Mesendoderm (in vitro differentiated cells): ENCODE results near the gene RGS4.

Experiments used
- DNase-seq: peaks from one replicate; pipeline ENCODE4 v3.0.0; 2013
- H2AK5ac ChIP-seq: 2 replicates; pipeline ENCODE4 v1.6.1; 2013; ENCODE audit warnings: low read length, inconsistent platforms
- H2BK120ac ChIP-seq: 2 replicates; pipeline ENCODE4 v1.6.1; 2013; ENCODE audit warnings: low read depth, mild to moderate bottlenecking, low read length, moderate library complexity, mixed read lengths
- H2BK15ac ChIP-seq: replicated peaks from 2 replicates; pipeline ENCODE4 v1.6.1; 2013; ENCODE audit warnings: low read depth, mild to moderate bottlenecking, moderate library complexity
- H2BK5ac ChIP-seq: 2 replicates; pipeline ENCODE4 v1.6.1; 2013; ENCODE audit warnings: low read length, inconsistent platforms
- H3K18ac ChIP-seq: 2 replicates; pipeline ENCODE4 v1.6.1; 2013; ENCODE audit warnings: mild to moderate bottlenecking, low read length, mixed read lengths
- H3K23ac ChIP-seq: one replicate; pipeline ENCODE4 v1.6.1; 2013; ENCODE audit warnings: low read length
- H3K27ac ChIP-seq: 2 replicates; pipeline ENCODE4 v1.5.1; 2013; ENCODE audit warnings: low read depth, mild to moderate bottlenecking, inconsistent platforms, low read length, moderate library complexity
- H3K27me3 ChIP-seq: 2 replicates; pipeline ENCODE4 v1.6.1; 2013; ENCODE audit warnings: low read length, control low read depth, mild to moderate bottlenecking, inconsistent platforms; ENCODE audit not compliant: insufficient read depth, poor library complexity
- H3K36me3 ChIP-seq: 2 replicates; pipeline ENCODE4 v1.6.1; 2013; ENCODE audit warnings: low read length, inconsistent platforms; ENCODE audit not compliant: control insufficient read depth, insufficient read depth
- H3K4ac ChIP-seq: one replicate; pipeline ENCODE4 v1.6.1; 2013; ENCODE audit warnings: low read depth, mild to moderate bottlenecking, low read length, moderate library complexity
- H3K4me1 ChIP-seq: 2 replicates; pipeline ENCODE4 v1.6.1; 2013; ENCODE audit warnings: low read depth, low read length, inconsistent platforms; ENCODE audit not compliant: control insufficient read depth
- H3K4me2 ChIP-seq: 2 replicates; pipeline ENCODE4 v1.6.1; 2013; ENCODE audit warnings: low read length
- H3K4me3 ChIP-seq: 2 replicates; pipeline ENCODE4 v1.5.1; 2013; ENCODE audit warnings: mild to moderate bottlenecking, low read length
- H3K56ac ChIP-seq: one replicate; pipeline ENCODE4 v1.6.1; 2013; ENCODE audit warnings: low read length
- H3K79me1 ChIP-seq: 2 replicates; pipeline ENCODE4 v1.6.1; 2013; ENCODE audit warnings: low read length, inconsistent platforms
- H3K79me2 ChIP-seq: 2 replicates; pipeline ENCODE4 v1.6.1; 2013; ENCODE audit warnings: mild to moderate bottlenecking, low read length; ENCODE audit not compliant: control insufficient read depth, insufficient read depth
- H3K9ac ChIP-seq: 2 replicates; pipeline ENCODE4 v1.6.1; 2013; ENCODE audit warnings: low read length, inconsistent platforms
- H4K5ac ChIP-seq: one replicate; pipeline ENCODE4 v1.6.1; 2013; ENCODE audit warnings: low read length
- H4K8ac ChIP-seq: one replicate; pipeline ENCODE4 v1.6.1; 2013; ENCODE audit warnings: low read depth, mild to moderate bottlenecking, control low read depth, low read length, moderate library complexity
- WGBS: extraction: QIAGEN DNeasy Blood & Tissue Kit; methylation state at CpG from one replicate; pipeline ENCODE4 v1.1.7; 2013; ENCODE audit warnings: low lambda C conversion rate, missing lambda C conversion rate; ENCODE audit not compliant: insufficient coverage; ENCODE audit errors: extremely low coverage; 5-methylcytosine and 5-hydroxymethylcytosine counted together

Gene RGS4

DNA sequence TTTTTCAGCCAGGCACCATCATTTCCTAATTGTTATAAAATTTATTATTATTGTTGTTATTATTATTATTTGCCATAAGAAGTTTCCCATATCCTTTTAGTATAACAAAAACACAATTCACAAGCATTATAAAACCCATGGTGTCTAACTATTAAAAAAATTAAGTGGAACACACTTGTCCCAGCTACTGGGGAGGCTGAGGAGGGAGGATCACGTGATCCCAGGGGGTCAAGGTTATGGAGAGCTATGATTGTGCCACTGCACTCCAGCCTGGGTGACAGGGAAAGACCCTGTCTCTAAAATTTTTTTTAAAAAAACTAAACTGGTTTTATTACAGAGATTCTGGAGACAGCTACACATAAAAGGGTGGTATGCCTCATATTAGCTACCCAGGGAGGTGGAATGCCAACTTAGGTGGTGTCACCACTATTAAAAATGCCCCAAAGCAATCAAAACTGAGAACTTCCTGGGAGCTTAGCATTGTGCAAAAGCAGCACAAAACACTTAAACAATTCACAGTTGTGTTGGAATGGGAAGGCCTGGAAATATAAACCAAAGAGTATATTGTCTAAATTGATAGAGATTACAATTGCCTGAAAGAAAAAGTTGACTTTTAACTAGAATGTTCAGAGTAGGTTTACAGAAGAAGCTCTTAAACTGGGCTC lies 8.7 kb upstream of the RGS4 start:
- H2BK120ac ChIP-seq: no peak overlapping the region
- no peak overlapping the region for H3K4me2 ChIP-seq
- no peak overlapping the region for H3K18ac ChIP-seq
- no peaks in the 10 kb centered on the region for H3K27me3 ChIP-seq
- no peak overlapping the region for H3K4ac ChIP-seq
- no peaks in the 10 kb centered on the region for H3K36me3 ChIP-seq
- no peak overlapping the region for H4K8ac ChIP-seq
- H3K79me2 ChIP-seq: no peaks in the 10 kb centered on the region
- no peak overlapping the region for H3K9ac ChIP-seq
- no peak overlapping the region for H4K5ac ChIP-seq
- H2BK5ac ChIP-seq: no peak overlapping the region
- no peaks in the 10 kb centered on the region for H3K79me1 ChIP-seq
- H2BK15ac ChIP-seq: no peak overlapping the region
- no peak overlapping the region for H2AK5ac ChIP-seq
- H3K23ac ChIP-seq: no peak overlapping the region
- DNase-seq: no peak
- WGBS: no CpG with 5 or more reads among the region's 1 CpG
- no peaks in the 10 kb centered on the region for H3K4me1 ChIP-seq
- H3K27ac ChIP-seq: no peak overlapping the region
- H3K56ac ChIP-seq: no peak overlapping the region
- H3K4me3 ChIP-seq: no peak overlapping the region

GRCh38 chr1:163063143-163063542 lies 6.0 kb upstream of the RGS4 start:
- no peak overlapping the region for H4K5ac ChIP-seq
- H2BK15ac ChIP-seq: no peak overlapping the region
- no peak overlapping the region for H4K8ac ChIP-seq
- no peak overlapping the region for H2BK120ac ChIP-seq
- no peak overlapping the region for H3K9ac ChIP-seq
- no peak overlapping the region for H3K27ac ChIP-seq
- no peaks in the 10 kb centered on the region for H3K27me3 ChIP-seq
- H3K56ac ChIP-seq: no peak overlapping the region
- no peak overlapping the region for H3K4ac ChIP-seq
- no peaks in the 10 kb centered on the region for H3K79me2 ChIP-seq
- no peak overlapping the region for H3K4me2 ChIP-seq
- H3K18ac ChIP-seq: no peak overlapping the region
- H3K36me3 ChIP-seq: no peaks in the 10 kb centered on the region
- no peak overlapping the region for H2BK5ac ChIP-seq
- no peak for DNase-seq
- no peak overlapping the region for H2AK5ac ChIP-seq
- H3K4me1 ChIP-seq: no peaks in the 10 kb centered on the region
- no peak overlapping the region for H3K23ac ChIP-seq
- H3K79me1 ChIP-seq: no peaks in the 10 kb centered on the region
- no peak overlapping the region for H3K4me3 ChIP-seq

- Histone ChIP-seq H4K5ac (no peak overlapping the region), H4K8ac (no peak overlapping the region), H3K23ac (no peak overlapping the region), H3K4me1 (no peaks in the 10 kb centered on the region), H3K4me2 (no peak overlapping the region), H3K79me2 (no peaks in the 10 kb centered on the region), H3K18ac (no peak overlapping the region), H3K36me3 (no peaks in the 10 kb centered on the region), H3K4me3 (no peak overlapping the region), H3K56ac (no peak overlapping the region), H3K4ac (no peak overlapping the region), H2BK15ac (no peak overlapping the region), H2BK120ac (no peak overlapping the region), H3K9ac (no peak overlapping the region), H2BK5ac (no peak overlapping the region), H3K79me1 (no peaks in the 10 kb centered on the region), H3K27ac (no peak overlapping the region), H2AK5ac (no peak overlapping the region), H3K27me3 (no peaks in the 10 kb centered on the region)
- no CpG with 5 or more reads among the region's 3 CpGs for WGBS
- DNase-seq: peak; percentile 8
These were observed 5.6 kb upstream of the RGS4 start for GRCh38 chr1:163063610-163064009.

DNA sequence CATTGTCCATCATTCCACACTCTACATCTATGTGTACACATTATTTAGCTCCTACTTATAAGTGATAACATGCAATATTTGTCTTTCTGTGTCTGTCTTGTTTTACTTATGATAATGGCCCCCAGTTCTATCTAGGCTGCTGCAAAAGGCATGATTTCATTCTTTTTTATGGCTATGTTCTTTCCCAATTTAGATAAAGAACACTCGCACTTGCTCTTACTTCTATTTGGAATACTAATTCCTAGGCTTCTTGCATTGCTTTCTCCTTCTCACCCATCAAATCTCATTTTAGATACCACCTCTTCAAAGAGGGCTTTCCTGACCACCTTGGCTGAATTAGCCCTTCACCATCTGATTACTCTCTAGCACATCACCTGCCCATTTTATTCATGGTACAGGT lies 3.0 kb upstream of the RGS4 start:
- Histone ChIP-seq H3K4ac (no peak overlapping the region), H2AK5ac (no peak overlapping the region), H3K36me3 (no peaks in the 10 kb centered on the region), H3K23ac (no peak overlapping the region), H3K79me1 (no peaks in the 10 kb centered on the region), H3K79me2 (no peaks in the 10 kb centered on the region), H3K56ac (no peak overlapping the region), H3K18ac (no peak overlapping the region), H4K8ac (no peak overlapping the region), H3K27me3 (no peaks in the 10 kb centered on the region), H2BK120ac (no peak overlapping the region), H2BK5ac (no peak overlapping the region), H2BK15ac (no peak overlapping the region), H3K9ac (no peak overlapping the region), H4K5ac (no peak overlapping the region), H3K27ac (no peak overlapping the region), H3K4me2 (no peak overlapping the region), H3K4me1 (no peaks in the 10 kb centered on the region), H3K4me3 (no peak overlapping the region)
- WGBS: no CpG with 5 or more reads among the region's 1 CpG
- DNase-seq: no peak

DNA sequence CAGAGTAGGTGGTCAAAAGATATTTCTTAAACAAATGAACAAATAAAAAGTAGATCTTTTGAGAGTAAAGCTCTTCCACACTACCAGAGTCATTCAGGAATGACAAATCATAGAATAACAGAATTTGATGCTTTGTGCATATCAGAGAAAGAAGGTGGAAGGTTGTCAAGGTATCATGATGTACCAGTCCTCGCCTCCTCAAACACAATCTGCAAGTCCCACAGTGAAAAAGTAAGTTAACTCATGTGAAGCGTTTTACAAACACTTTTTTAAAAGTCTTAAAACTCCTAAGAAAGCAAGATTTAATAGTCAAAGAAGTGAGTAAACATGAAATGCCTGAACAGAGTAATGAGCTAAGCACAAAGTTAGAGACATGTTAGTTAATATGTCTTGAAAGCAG lies 2.5 kb upstream of the RGS4 start:
- H2BK5ac ChIP-seq: no peak overlapping the region
- no peak overlapping the region for H3K18ac ChIP-seq
- no peak overlapping the region for H3K4me3 ChIP-seq
- no peak overlapping the region for H4K8ac ChIP-seq
- H2BK15ac ChIP-seq: no peak overlapping the region
- DNase-seq: no peak
- H3K23ac ChIP-seq: no peak overlapping the region
- no peaks in the 10 kb centered on the region for H3K36me3 ChIP-seq
- H3K4me2 ChIP-seq: no peak overlapping the region
- no peaks in the 10 kb centered on the region for H3K27me3 ChIP-seq
- no peaks in the 10 kb centered on the region for H3K79me1 ChIP-seq
- H3K56ac ChIP-seq: no peak overlapping the region
- WGBS: no CpG with 5 or more reads among the region's 2 CpGs
- H2BK120ac ChIP-seq: no peak overlapping the region
- H3K9ac ChIP-seq: no peak overlapping the region
- no peak overlapping the region for H3K27ac ChIP-seq
- no peak overlapping the region for H3K4ac ChIP-seq
- H2AK5ac ChIP-seq: no peak overlapping the region
- H4K5ac ChIP-seq: no peak overlapping the region
- H3K79me2 ChIP-seq: no peaks in the 10 kb centered on the region
- no peaks in the 10 kb centered on the region for H3K4me1 ChIP-seq

DNA sequence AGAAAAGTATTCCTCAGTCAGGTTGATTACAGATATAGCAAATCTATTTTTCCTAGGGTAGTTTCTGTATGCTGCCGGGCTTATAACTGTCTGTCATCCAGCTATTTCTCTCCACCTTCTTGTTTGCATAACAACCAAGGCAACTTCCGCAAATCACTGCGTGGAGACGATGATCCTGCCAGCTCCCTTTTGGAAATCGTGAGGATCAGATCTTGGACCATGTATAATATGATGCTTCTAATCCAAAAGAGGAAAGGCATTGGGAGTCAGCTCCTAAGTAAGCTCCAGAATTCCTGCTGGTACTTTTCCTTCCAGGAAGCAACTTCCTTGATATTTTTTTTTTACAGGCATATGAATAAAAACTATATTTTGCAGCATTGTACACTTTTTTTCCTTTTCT lies 445 bp upstream of the RGS4 start:
- Histone ChIP-seq H3K18ac (no peak overlapping the region), H3K27me3 (no peaks in the 10 kb centered on the region), H3K4ac (no peak overlapping the region), H4K5ac (no peak overlapping the region), H2BK120ac (no peak overlapping the region), H3K4me1 (no peaks in the 10 kb centered on the region), H3K4me2 (no peak overlapping the region), H2AK5ac (no peak overlapping the region), H3K23ac (no peak overlapping the region), H3K9ac (no peak overlapping the region), H3K79me1 (no peaks in the 10 kb centered on the region), H3K36me3 (no peaks in the 10 kb centered on the region), H2BK5ac (no peak overlapping the region), H4K8ac (no peak overlapping the region), H3K79me2 (no peaks in the 10 kb centered on the region), H3K27ac (no peak overlapping the region), H3K56ac (no peak overlapping the region), H3K4me3 (no peak overlapping the region), H2BK15ac (no peak overlapping the region)
- no CpG with 5 or more reads among the region's 5 CpGs for whole genome bisulfite sequencing
- DNase-seq: no peak
